Activated CD4-positive, CD25-positive, alpha-beta regulatory T cell treated with anti-CD3 and anti-CD28 coated beads, Interleukin-2, amount 50 U/mL, for 16 hours (primary cell): ENCODE measurements around the gene TRUB2.
"Not testable (repeated sequence)": the region's sequence is repeated elsewhere in the genome, so short reads cannot be mapped to it uniquely, and the experiment has no call there.

Experiments used
- DNase-seq: peaks from one replicate; pipeline ENCODE4 v3.0.0-alpha.2; 2020; ENCODE audit warnings: low read depth, low spot score

TRUB2 gene

GRCh38 chr9:128340691-128341434 is 18.6 kb upstream of the TRUB2 start:
- DNase-seq = no peak

GRCh38 chr9:128339761-128340690 is 17.8 kb upstream of the TRUB2 start, which contains the start of gene SLC27A4:
TSS of gene SLC27A4 (plus strand) at chr9:128340527. CDS start at chr9:128343133, 2,606 bp downstream.
- DNase-seq = peak; percentile 69

GRCh38 chr9:128338852-128339614 is 16.8 kb upstream of the TRUB2 start:
- DNase-seq = not testable (repeated sequence)

- no peak for DNase-seq
Observed at GRCh38 chr9:128337936-128338335, 15.7 kb upstream of the TRUB2 start.

GRCh38 chr9:128335914-128336313 is 13.7 kb upstream of the TRUB2 start:
- DNase-seq = no peak

- no peak for DNase-seq
Observed at GRCh38 chr9:128335161-128335560, 12.9 kb upstream of the TRUB2 start.

DNA sequence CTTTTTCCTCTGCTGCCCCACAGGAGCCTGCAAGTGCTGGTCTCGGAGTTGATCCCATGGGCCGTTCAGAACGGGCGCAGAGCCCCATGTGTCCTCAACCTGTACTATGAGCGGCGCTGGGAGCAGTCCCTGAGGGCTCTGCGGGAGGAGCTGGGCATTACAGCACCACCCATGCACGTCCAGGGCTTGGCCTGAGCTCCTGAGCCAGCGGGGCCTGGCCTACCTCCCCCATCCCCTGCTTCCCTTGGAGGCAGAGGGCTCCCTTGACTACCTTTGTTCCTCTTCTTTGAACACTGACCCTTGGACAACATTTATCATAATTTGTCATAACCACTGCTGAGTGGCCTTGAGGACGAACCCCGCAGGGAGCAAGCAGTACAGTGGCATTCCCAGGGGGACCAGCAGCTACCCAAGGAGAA is 11.2 kb upstream of the TRUB2 start:
- DNase-seq = no peak

DNA sequence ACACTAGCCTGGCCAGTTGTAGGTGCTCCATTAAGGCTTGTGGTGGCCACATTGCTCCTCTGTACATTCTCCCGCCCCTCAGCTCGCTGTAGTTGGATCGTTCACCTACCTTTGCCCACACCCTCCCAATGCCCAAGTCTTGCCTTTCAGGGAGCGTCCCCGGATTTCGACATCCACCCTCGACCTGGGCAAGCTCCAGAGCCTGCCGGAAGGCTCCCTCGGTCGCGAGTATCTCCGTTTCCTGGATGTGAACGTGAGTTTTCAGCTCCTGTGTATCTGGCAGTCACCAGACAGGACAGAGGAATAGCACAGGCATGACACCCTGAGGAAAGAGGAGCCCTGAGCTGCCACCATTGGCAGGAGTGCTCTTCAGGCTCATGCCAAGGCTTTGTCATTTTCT is 3.4 kb upstream of the TRUB2 start:
- DNase-seq = no peak

DNA sequence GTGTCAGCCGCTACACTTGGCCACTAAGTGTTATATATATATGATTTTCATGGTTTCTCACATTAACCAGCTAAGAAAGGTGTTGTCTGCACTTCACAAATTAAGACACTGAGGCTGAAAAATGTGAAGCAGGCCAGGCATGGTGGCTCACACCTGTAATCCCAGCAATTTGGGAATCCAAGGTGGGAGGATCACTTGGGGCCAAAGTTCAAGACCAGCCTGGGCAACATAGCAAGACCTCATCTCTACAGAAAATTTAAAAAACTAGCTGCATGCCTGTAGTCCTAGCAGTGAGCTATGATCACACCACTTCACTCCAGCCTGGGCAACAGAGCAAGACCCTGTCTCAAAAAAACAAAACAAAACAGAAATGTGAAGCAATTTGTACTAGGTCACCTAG is 2.2 kb upstream of the TRUB2 start:
- no peak for DNase-seq

- DNase-seq = no peak
Observed at GRCh38 chr9:128323791-128324190, 1.5 kb upstream of the TRUB2 start.

- no peak for DNase-seq
Observed at GRCh38 chr9:128323212-128323730, 1.0 kb upstream of the TRUB2 start.

- no peak for DNase-seq
Observed at GRCh38 chr9:128321879-128322403, 306 bp downstream of the TRUB2 start.

DNA sequence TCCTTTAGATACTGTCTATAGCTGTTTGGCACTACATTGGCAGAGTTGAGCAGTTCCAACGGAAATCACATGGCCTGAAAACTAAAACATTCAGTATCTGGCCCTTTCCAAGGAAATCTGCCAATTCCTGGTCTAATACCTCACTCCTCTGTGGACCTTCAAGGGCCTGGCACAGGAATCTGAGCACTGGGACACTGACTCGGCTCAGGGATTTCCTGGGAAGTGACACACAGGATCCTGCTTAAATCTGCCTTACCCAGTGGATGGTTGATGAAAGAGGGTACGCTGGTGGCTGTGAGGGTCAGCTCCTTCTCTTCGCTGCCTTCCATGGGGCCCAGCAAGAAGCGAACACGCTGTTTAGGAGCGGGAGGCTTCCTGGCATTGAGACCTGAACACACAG is 904 bp downstream of the TRUB2 start:
- DNase-seq = no peak

DNA sequence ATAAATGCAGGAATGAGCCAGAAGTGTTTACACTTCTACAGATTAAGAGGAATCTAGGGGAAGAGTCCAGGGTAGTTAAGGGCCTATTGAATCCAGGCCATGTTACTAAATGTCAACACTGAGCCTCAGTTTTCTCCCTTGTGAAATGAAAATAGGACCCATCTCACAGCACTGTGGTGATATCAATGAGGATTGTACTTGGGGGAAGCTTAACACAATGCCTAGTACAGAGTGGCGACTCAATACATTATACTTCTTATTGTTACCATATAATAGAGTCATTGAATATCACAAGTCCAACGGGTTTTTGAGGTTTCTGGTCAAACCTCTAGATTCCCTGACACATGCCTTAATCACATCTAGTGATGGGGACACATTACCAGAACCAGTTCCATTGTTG is 4.6 kb downstream of the TRUB2 start:
- no peak for DNase-seq

GRCh38 chr9:128316421-128316820 is 5.8 kb downstream of the TRUB2 start:
- no peak for DNase-seq

DNA sequence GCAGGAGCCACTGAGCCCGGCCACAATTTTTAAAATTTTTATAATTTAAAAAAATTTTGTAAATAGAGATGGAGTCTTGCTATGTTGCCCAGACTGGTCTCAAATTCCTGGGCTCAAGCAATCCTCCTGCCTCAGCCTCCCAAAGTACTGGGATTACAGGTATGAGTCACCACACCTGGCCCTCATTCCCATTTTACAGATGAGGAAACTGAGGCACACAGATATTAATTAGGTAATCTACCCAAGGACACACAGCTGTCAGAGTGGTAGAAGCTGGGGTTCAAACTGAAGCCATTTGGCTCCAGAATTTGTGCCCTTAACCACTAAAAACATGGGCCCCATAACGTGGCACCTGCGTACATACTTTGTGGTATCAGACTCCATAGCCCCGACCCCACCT is 7.5 kb downstream of the TRUB2 start:
- DNase-seq = no peak

GRCh38 chr9:128310461-128310860 is 11.8 kb downstream of the TRUB2 start:
- no peak for DNase-seq

DNA sequence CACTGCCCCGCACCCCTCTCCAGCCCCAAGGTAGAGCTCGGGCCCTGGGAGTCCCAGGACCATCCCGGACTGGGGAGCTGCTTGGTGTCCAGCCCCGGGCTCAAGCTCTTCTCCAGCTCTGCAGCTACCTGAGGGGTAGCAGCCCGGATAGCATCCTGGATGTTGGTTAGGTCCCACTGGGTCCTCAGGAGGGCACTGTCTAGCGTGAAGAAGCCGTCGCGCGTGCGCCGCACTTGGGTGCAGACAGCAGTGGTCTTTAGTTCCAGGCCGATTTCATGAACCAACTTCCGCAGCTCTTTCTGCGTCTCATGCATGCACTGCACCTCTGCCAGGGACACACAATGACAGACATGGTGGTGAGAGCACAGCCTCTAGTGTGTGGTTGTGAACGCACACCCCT is 12.7 kb downstream of the TRUB2 start:
- no peak for DNase-seq

- no peak for DNase-seq
Observed at GRCh38 chr9:128304971-128305288, 17.3 kb downstream of the TRUB2 start.

- DNase-seq = no peak
Observed at GRCh38 chr9:128304136-128304970, 17.9 kb downstream of the TRUB2 start.
